Uterus (tissue), 4 donors: ENCODE measurements around the gene CDH2. TPM values are rescaled to one million over a fixed set of nuclear protein-coding genes. Genes with fewer than 3 reads are reported as not detected.

Experiments used
- DNase-seq, 2 donors: peaks; one replicate each; pipeline ENCODE4 v3.0.0-alpha.2; 2019 to 2020
- H3K27ac ChIP-seq, 2 donors: fragments of 200-600 bp; sonication (generic); 1 replicate in 1 of 2; 2 replicates in 1 of 2; pipeline ENCODE4 v1.5.1; 2016 to 2018
- H3K27me3 ChIP-seq, 2 donors: fragments of 200-600 bp; sonication (generic); one replicate each; pipeline ENCODE4 v1.5.1; 2018 to 2019; ENCODE audit warnings: control low read depth in 1 of 2
- H3K36me3 ChIP-seq, 2 donors: fragments of 200-600 bp; sonication (generic); one replicate each; pipeline ENCODE4 v1.5.1; 2019; ENCODE audit warnings: control low read depth in 1 of 2
- H3K4me1 ChIP-seq, 2 donors: fragments of 200-600 bp; sonication (generic); one replicate each; pipeline ENCODE4 v1.5.1; 2018 to 2019; ENCODE audit warnings: control low read depth in 1 of 2
- H3K4me3 ChIP-seq, 2 donors: fragments of 200-600 bp; sonication (generic); 1 replicate in 1 of 2; 2 replicates in 1 of 2; pipeline ENCODE4 v1.5.1; 2018 to 2019; ENCODE audit warnings: mild to moderate bottlenecking in 1 of 2
- H3K9me3 ChIP-seq, 2 donors: fragments of 200-600 bp; sonication (generic); one replicate each; pipeline ENCODE4 v1.5.1; 2019; ENCODE audit warnings: control low read depth in 1 of 2
- CTCF ChIP-seq, 4 experiments: fragments of 200-600 bp in 2 of 4; fragments of 450-650 bp in 2 of 4; sonication (generic) in 2 of 4; IDR thresholded peaks; one replicate each; pipeline ENCODE4 v1.5.1; 2016 to 2019; ENCODE audit warnings: antibody characterized with exemption in 4 of 4, mild to moderate bottlenecking in 2 of 4, moderate library complexity in 1 of 4
- POLR2A ChIP-seq, 2 donors: fragments of 450-650 bp; IDR thresholded peaks; one replicate each; pipeline ENCODE4 v1.6.1; 2016; ENCODE audit warnings: antibody characterized with exemption in 2 of 2, mild to moderate bottlenecking in 1 of 2, moderate library complexity in 1 of 2
- intact Hi-C: fragments of 100-400 bp; cut with DNase I; formaldehyde crosslinking; loops from one replicate; pipeline ENCODE4 v1.15.1; 2023; ENCODE audit warnings: low total_unique reads
- total RNA-seq, 4 donors: library from RNA; depleted of rRNA in 3 of 4; stranded (reverse); fragments of >200 nt in 3 of 4; gene quantifications; one replicate each; pipeline versions ENCODE4 v1.1.0 to v1.2.4, GENCODE V29; 2014 to 2023
- donor health status: DM: yes; HTN: yes; CAD: no.

CDH2 gene
- total RNA-seq, 4 donors from 2014 or later = 0.26 to 58.2 (median 1.9) TPM

DNA sequence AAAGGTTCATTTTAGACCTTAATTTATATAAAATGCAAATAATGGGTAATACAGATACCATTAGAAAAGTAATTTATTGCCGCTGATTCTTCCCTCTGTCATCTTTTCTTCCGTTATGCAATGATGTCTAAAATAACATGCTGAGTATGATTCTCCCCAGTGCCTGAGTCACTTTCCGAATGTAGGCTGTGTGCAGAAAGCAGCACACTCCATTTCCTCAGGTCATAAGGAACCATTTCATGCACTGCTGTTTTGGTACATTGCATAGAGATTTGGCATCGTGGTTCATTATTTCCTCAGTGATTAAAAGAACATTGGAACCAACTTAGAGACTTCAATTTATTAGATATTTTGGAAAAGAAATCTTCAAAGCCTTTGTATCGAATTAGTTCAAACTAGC, 173.5 kb downstream of the CDH2 start:
- no peak for DNase-seq
- Histone ChIP-seq H3K27me3 (no peaks in the 10 kb centered on the region), H3K9me3 (no peaks in the 10 kb centered on the region), H3K4me1 (no peaks in the 10 kb centered on the region), H3K36me3 (no peaks in the 10 kb centered on the region), H3K4me3 (no peak overlapping the region), H3K27ac (no peak overlapping the region)
- TF ChIP-seq POLR2A (IDR thresholded peaks at IDR 0.05) (no peak), CTCF (IDR thresholded peaks at IDR 0.05) (no peak)
- intact Hi-C loops = no loop called here

DNA sequence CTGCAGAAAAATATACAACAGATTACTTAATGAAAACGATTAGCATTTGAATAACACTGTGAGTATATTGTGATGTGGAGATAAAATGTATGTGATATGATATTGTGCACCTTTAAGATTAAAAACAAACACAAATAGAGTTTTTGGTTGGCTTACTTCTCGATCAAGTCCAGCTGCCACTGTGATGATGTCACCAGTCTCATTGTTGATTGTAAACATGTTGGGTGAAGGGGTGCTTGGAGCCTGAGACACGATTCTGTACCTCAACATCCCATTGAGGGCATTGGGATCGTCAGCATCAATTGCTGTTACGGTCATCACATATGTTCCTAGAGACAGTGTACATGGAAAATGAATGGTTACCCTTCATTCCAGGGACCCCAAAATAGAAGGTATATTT, 174.1 kb downstream of the CDH2 start:
- TF ChIP-seq POLR2A (IDR thresholded peaks at IDR 0.05) (no peak), CTCF (IDR thresholded peaks at IDR 0.05) (no peak)
- Histone ChIP-seq H3K4me1 (no peaks in the 10 kb centered on the region), H3K27ac (no peak overlapping the region), H3K27me3 (no peaks in the 10 kb centered on the region), H3K36me3 (no peaks in the 10 kb centered on the region), H3K9me3 (no peaks in the 10 kb centered on the region), H3K4me3 (no peak overlapping the region)
- intact Hi-C loops = no loop called here
- DNase-seq = no peak

DNA sequence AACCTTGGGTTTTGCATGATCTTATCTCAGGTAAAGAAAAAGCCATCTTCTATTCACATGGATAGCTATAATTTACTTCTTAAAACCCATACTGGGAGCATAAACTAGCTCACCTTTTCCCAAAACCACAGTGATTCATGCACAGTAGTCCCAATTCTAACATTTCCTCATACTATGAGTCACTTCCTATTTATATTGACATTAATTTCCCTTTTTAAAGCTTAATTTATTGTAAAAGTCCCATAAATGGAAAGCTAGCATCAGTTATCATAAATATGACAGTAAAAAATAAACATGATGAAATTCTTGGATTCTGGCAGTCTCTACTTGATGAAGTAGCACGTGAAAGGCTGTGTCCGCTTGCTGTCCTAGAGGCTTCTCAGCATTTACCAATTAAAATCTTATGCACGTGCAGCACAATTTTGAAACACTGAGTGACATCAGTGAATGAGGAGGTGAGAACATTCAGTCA, 180.1 kb downstream of the CDH2 start:
- H3K9me3 ChIP-seq = no peaks in the 10 kb centered on the region
- no peak overlapping the region for H3K4me3 ChIP-seq
- H3K4me1 ChIP-seq = no peaks in the 10 kb centered on the region
- intact Hi-C loops = no loop called here
- TF ChIP-seq CTCF (IDR thresholded peaks at IDR 0.05) (no peak), POLR2A (IDR thresholded peaks at IDR 0.05) (no peak)
- H3K27ac ChIP-seq = no peak overlapping the region
- no peaks in the 10 kb centered on the region for H3K36me3 ChIP-seq
- H3K27me3 ChIP-seq = no peaks in the 10 kb centered on the region
- no peak for DNase-seq

DNA sequence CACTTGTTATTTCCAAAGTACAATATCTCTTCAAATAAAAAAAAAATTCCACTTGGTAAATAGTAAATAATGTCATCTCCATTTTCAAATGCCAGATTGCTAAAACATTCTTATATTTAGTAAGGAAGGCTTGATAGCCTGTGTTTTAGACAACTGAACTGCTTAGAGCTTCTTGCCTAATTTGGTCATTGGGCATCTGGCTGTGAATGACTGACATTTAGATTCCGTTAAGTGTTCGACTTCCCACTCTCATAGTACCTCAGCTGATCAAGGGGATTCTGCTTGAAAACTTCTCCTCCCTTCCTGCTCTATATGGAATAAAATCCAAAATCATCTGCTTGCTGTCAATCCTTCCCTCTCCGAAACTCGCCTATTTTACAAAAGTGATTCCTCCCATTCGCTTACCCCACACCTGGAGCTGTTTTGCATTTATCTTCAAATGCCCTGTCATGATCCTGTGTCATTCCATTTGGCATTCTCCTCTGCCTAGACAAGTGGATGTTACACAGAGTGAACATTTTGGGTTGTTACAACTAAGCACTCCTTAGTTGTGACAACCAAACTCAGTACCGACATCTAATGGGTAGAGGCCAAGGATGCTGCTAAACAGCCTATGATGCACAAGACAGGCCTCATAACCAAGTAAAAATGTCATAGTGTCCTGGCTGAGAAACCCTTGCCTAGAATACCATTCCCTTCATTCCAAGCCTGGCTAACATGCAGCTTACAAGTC, 181.0 kb downstream of the CDH2 start:
- H3K27ac ChIP-seq = no peak overlapping the region
- H3K4me3 ChIP-seq = no peak overlapping the region
- H3K27me3 ChIP-seq = no peaks in the 10 kb centered on the region
- intact Hi-C loops = no loop called here
- no peaks in the 10 kb centered on the region for H3K9me3 ChIP-seq
- no peaks in the 10 kb centered on the region for H3K36me3 ChIP-seq
- no peaks in the 10 kb centered on the region for H3K4me1 ChIP-seq
- TF ChIP-seq POLR2A (IDR thresholded peaks at IDR 0.05) (no peak), CTCF (IDR thresholded peaks at IDR 0.05) (no peak)
- DNase-seq = no peak

- Histone ChIP-seq H3K27ac (no peak overlapping the region), H3K36me3 (no peaks in the 10 kb centered on the region), H3K9me3 (no peaks in the 10 kb centered on the region), H3K4me1 (no peaks in the 10 kb centered on the region), H3K27me3 (no peaks in the 10 kb centered on the region), H3K4me3 (no peak overlapping the region)
- no peak for DNase-seq
- TF ChIP-seq POLR2A (IDR thresholded peaks at IDR 0.05) (no peak), CTCF (IDR thresholded peaks at IDR 0.05) (no peak)
- intact Hi-C loops = no loop called here
Observed at GRCh38 chr18:27994571-27994970, 182.4 kb downstream of the CDH2 start.
